ENCODE results near the gene REC114. TPM values are rescaled to one million over a fixed set of nuclear protein-coding genes. Genes with fewer than 3 reads are reported as not detected.

Gene REC114
- polyA plus RNA-seq, 1 donor (not counting 4 experiments of a cell fraction or from before 2014, with no cell fraction given): not detected

GRCh38 chr15:73585871-73586654 lies 143.1 kb downstream of the REC114 start:
- peaks cover 37 to 62% of the 10 kb centered on the region in 2 experiments for H3K36me3 ChIP-seq (ENCODE audit: control insufficient read depth in 2 of 2, extremely low read depth in 1 of 2, insufficient read depth in 2 of 2, low read length in 2 of 2)

GRCh38 chr15:73589766-73590165 lies 146.8 kb downstream of the REC114 start:
- FAIRE-seq: no peak
- H3K79me2 ChIP-seq (ENCODE audit: control insufficient read depth, insufficient read depth, low read length): peaks cover 51% of the 10 kb centered on the region

More at GRCh38 chr15:73585871-73586654, 143.1 kb downstream of the REC114 start:
- Histone ChIP-seq H3K27ac (ENCODE audit: control insufficient read depth, insufficient read depth, low read length) (no peak overlapping the region), H3K79me2 (ENCODE audit: control insufficient read depth, insufficient read depth, low read length) (peaks cover 24% of the 10 kb centered on the region), H3K4me2 (ENCODE audit: control insufficient read depth, extremely low read depth, insufficient read depth, low read depth, low read length) (no peak overlapping the region), H3K9ac (ENCODE audit: control insufficient read depth, extremely low read depth, insufficient read depth, low read length) (no peak overlapping the region), H3K27me3 (ENCODE audit: control insufficient read depth, extremely low read depth, insufficient read depth, low read length) (no peaks in the 10 kb centered on the region), H4K20me1 (ENCODE audit: control insufficient read depth, extremely low read depth, insufficient read depth, low read length) (no peaks in the 10 kb centered on the region), H3K4me3 (ENCODE audit: control insufficient read depth in 2 of 3, extremely low read depth in 1 of 3, insufficient read depth in 2 of 3, low read depth in 1 of 3, low read length in 3 of 3) (no peak overlapping the region), H2AFZ (ENCODE audit: control insufficient read depth, low read length) (no peak overlapping the region), H3K9me3 (ENCODE audit: control insufficient read depth, low read depth, low read length) (no peaks in the 10 kb centered on the region), H3K9me1 (ENCODE audit: control insufficient read depth, extremely low read depth, insufficient read depth, low read length) (no peaks in the 10 kb centered on the region), H3K4me1 (ENCODE audit: control insufficient read depth, extremely low read depth, insufficient read depth, low read length) (no peaks in the 10 kb centered on the region)
- no peak for TF ChIP-seq EZH2 (IDR thresholded peaks at IDR 0.05; ENCODE audit: low read length)
- no peak for TF ChIP-seq CTCF (optimal IDR thresholded peaks at IDR 0.05 in 1 of 3, IDR thresholded peaks at IDR 0.05 in 1 of 3, conservative IDR thresholded peaks at IDR 0.05 in 1 of 3; ENCODE audit: extremely low read depth in 1 of 3, insufficient read depth in 2 of 3, low read length in 3 of 3)
- FAIRE-seq (no peak), DNase-seq (ENCODE audit: low read depth, low spot score) (no peak)
- dilution Hi-C loops (cut with MboI; ENCODE audit: extremely low pct_ligation_motif_present, low sequenced_read_pairs): loop anchor here (25.0 kb wide), 1 partner anchor 101 kb away; the partner anchor contains the start of gene CD276

More at GRCh38 chr15:73589766-73590165, 146.8 kb downstream of the REC114 start:
- Histone ChIP-seq H3K9ac (ENCODE audit: control insufficient read depth, extremely low read depth, insufficient read depth, low read length) (no peak overlapping the region), H3K4me1 (ENCODE audit: control insufficient read depth, extremely low read depth, insufficient read depth, low read length) (no peaks in the 10 kb centered on the region), H4K20me1 (ENCODE audit: control insufficient read depth, extremely low read depth, insufficient read depth, low read length) (no peaks in the 10 kb centered on the region), H3K9me1 (ENCODE audit: control insufficient read depth, extremely low read depth, insufficient read depth, low read length) (no peaks in the 10 kb centered on the region), H3K9me3 (ENCODE audit: control insufficient read depth, low read depth, low read length) (no peaks in the 10 kb centered on the region), H3K4me2 (ENCODE audit: control insufficient read depth, extremely low read depth, insufficient read depth, low read depth, low read length) (no peak overlapping the region), H3K27me3 (ENCODE audit: control insufficient read depth, extremely low read depth, insufficient read depth, low read length) (no peaks in the 10 kb centered on the region), H3K4me3 (ENCODE audit: control insufficient read depth in 2 of 3, extremely low read depth in 1 of 3, insufficient read depth in 2 of 3, low read depth in 1 of 3, low read length in 3 of 3) (no peak overlapping the region), H3K27ac (ENCODE audit: control insufficient read depth, insufficient read depth, low read length) (no peak overlapping the region), H3K36me3 (ENCODE audit: control insufficient read depth in 2 of 2, extremely low read depth in 1 of 2, insufficient read depth in 2 of 2, low read length in 2 of 2) (peaks cover 30 to 51% of the 10 kb centered on the region in 2 experiments), H2AFZ (ENCODE audit: control insufficient read depth, low read length) (no peak overlapping the region)
- TF ChIP-seq CTCF (optimal IDR thresholded peaks at IDR 0.05 in 1 of 3, IDR thresholded peaks at IDR 0.05 in 1 of 3, conservative IDR thresholded peaks at IDR 0.05 in 1 of 3; ENCODE audit: extremely low read depth in 1 of 3, insufficient read depth in 2 of 3, low read length in 3 of 3): no peak
- TF ChIP-seq EZH2 (IDR thresholded peaks at IDR 0.05; ENCODE audit: low read length): no peak
- dilution Hi-C loops (cut with MboI; ENCODE audit: extremely low pct_ligation_motif_present, low sequenced_read_pairs): loop anchor here (25.0 kb wide), 1 partner anchor 98 kb away; the partner anchor contains the start of gene CD276
- DNase-seq (ENCODE audit: low read depth, low spot score): no peak
